C4-2B (cell line): ENCODE measurements around the gene DDC.
"Not testable (repeated sequence)": the region's sequence is repeated elsewhere in the genome, so short reads cannot be mapped to it uniquely, and the experiment has no call there.

Experiments used
- H3K27ac ChIP-seq: fragments of 450-650 bp; 2 replicates; pipeline ENCODE4 v1.5.1; 2017
- CTCF ChIP-seq: fragments of 450-650 bp; conservative IDR thresholded peaks from 2 replicates; pipeline ENCODE4 v1.5.1; 2017; ENCODE audit warnings: mild to moderate bottlenecking
- ZFX ChIP-seq: fragments of 450-650 bp; IDR thresholded peaks from 2 replicates; pipeline ENCODE4 v1.6.1; 2017

The DDC gene

DNA sequence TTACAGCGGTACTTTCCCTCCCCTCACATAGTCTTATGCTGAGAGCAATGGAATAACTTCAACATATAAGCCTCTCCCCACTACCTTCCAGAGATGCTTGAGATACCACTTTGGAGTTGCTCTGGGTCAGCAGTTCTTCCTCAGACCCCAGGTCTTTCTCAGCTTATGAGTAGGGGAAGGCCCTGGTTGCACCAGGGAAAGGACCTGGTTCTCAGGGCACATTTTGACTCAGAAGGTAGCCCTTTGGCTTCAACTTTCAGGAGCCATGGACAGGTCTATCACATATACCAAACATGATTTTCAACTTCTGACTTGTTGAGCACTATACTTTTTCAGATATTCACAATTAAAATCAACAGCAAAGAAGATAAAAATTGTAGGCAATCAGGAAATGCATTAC is 103.5 kb downstream of the DDC start:
- H3K27ac ChIP-seq: no peak overlapping the region
- no peak for TF ChIP-seq CTCF
- no peak for TF ChIP-seq ZFX

DNA sequence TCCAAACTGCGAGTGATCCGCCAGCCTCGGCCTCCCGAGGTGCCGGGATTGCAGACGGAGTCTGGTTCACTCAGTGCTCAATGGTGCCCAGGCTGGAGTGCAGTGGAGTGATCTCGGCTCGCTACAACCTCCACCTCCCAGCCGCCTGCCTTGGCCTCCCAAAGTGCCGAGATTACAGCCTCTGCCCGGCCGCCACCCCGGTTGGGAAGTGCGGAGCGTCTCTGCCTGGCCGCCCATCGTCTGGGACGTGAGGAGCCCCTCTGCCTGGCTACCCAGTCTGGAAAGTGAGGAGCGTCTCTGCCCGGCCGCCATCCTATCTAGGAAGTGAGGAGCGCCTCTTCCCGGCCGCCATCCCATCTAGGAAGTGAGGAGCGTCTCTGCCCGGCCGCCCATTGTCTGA is 106.0 kb downstream of the DDC start:
- H3K27ac ChIP-seq: not testable (repeated sequence)

DNA sequence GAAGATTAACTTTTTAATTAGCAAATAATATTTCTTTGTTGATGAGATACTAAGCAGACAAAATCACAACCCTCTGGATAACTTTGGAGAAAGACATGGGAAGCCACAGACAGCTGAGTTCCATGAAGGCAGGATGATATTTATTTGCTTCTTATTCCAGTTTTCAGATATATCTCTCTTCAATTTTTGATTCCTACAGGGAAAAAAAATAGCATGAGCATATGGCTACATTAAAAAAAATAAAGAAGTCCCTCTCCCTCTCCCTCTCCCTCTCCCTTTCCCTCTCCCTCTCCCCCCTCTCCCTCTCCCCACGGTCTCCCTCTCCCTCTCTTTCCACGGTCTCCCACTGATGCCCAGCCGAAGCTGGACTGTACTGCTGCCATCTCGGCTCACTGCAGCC is 106.6 kb downstream of the DDC start:
- not testable (repeated sequence) for H3K27ac ChIP-seq

DNA sequence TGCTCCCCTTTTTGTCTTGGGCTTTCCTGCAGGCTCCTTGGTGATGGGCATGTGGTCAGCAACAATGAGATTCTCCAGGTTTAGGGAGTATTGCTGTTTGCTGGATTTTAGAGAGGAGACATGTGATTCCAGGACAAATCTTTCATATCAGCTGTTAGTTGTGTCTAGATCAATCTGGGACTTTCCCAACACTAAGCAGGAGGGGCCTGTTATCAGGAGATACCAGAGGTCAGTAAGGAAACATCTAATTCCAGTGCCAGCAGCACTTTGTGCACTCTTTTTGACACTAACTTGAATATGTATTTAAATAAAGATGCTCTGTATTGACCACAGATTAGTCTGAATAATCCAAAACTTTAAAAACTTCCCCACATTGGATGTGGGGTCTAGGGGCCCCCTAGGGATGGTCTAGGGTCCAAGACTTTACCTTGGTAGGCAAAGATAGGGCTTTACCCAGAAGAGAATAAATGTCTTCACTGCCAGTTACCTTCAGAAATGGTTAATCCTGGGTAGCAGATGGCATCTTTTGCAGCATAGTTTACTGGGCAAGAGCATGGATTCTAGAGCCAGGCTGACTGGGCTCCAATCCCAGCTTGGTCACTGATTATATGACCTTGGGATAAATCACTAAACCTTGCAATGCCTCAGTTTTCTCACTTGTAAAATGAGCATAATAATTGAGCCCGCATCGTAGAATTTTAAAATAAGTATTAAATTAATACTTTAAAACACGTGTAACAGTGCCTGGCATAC is 108.7 kb downstream of the DDC start:
- TF ChIP-seq ZFX (no peak), CTCF (no peak)
- no peak overlapping the region for H3K27ac ChIP-seq

- TF ChIP-seq CTCF (no peak), ZFX (no peak)
Measured at GRCh38 chr7:50455658-50456057, 109.5 kb downstream of the DDC start.

GRCh38 chr7:50454968-50455367 is 110.2 kb downstream of the DDC start:
- TF ChIP-seq ZFX (no peak), CTCF (no peak)
- H3K27ac ChIP-seq: no peak overlapping the region

More at GRCh38 chr7:50455658-50456057, 109.5 kb downstream of the DDC start:
- no peak overlapping the region for H3K27ac ChIP-seq

GRCh38 chr7:50450590-50451032 is 114.6 kb downstream of the DDC start:
- TF ChIP-seq ZFX (peak; percentile 52), CTCF (no peak; the same call in 1 of the 2 replicates)
- H3K27ac ChIP-seq: peak overlapping the region; percentile 90

DNA sequence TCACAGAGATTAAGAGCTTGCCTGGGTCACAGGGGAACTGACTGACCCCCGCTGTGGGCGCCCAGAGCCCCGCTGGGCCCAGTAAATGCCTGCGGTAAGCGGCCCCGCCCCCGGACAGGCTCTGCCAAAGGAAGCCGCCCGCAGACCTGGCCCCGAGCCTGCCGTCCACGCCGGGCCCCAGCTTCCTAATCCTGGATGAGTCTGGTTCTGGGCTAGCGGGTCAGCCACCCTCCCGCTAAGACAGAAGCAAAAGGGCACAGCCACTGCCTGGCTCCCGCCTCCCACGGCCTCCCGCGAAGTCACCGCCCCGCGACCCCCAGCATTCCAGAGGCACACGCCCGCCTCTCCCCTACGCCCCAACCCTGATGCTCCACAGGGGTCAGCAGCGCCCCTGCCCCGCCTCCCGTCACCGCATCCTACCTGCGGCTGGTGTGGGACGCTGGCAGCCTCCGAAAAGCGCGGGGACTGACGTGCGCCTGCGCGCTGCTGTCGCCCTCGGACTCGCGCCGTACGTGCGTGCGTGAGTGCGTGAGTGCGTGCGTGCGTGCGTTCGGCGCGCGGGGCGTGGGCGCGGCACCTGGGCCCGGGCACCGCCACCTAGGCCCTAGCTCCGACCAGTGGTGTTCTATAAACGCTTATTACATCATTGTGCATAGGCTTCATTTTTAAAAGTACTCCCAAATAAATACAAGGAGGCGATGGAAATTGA is 115.2 kb downstream of the DDC start, which contains the start of gene FIGNL1:
Gene FIGNL1 (minus strand): TSS at position 470 of the 709 bp plus-strand sequence. CDS start 3,063 bp downstream, outside the sequence.
- peak; percentile 81 for TF ChIP-seq ZFX
- no peak for TF ChIP-seq CTCF
- peak within 1 kb of the TSS; percentile 90 for H3K27ac ChIP-seq
